GM06990 (cell line): ENCODE measurements around the gene ADAR.

ENCODE experiments used
- DNase-seq: peaks from one replicate; pipeline ENCODE4 v3.0.0-alpha.2; 2011; ENCODE audit not compliant: insufficient read length; ENCODE audit errors: extremely low read depth
- H3K27me3 ChIP-seq: replicated peaks from 2 replicates; pipeline ENCODE4 v1.6.0; 2011; ENCODE audit warnings: low read length; ENCODE audit not compliant: control insufficient read depth, insufficient read depth
- H3K36me3 ChIP-seq: 2 replicates; pipeline ENCODE4 v1.5.1; 2011; ENCODE audit warnings: low read length; ENCODE audit not compliant: control insufficient read depth, insufficient read depth
- H3K4me3 ChIP-seq: replicated peaks from 2 replicates; pipeline ENCODE4 v1.5.1; 2011; ENCODE audit warnings: low read depth, mild to moderate bottlenecking, control low read depth, low read length
- TF ChIP-seq, protein P1 (sequence below): IDR thresholded peaks from 2 replicates; pipeline ENCODE4 v1.5.1; 2011; ENCODE audit warnings: low read length, control low read depth, mild to moderate bottlenecking, inconsistent platforms; ENCODE audit not compliant: insufficient read depth, poor library complexity, severe bottlenecking

Gene ADAR

DNA sequence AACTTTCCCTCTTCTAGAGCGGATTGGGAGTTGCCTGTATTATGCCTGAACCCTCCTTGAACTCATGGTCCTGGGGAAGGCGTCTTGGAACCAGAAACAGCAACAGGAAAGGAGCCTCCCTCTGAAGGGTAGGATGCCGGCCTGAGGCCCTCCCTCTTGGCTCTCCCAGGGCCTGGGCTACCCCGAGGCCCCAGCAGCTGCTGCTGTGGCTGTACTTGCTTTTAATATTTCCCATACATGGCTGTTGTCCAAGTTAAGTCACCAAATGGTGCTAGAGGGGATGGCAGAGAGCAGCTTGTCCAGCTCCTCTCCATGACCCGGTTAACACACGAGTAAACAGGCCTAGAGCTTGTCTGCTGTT, 29.9 kb downstream of the ADAR start:
- Histone ChIP-seq H3K36me3 (peaks cover 33% of the 10 kb centered on the region), H3K27me3 (no peaks in the 10 kb centered on the region), H3K4me3 (no peak overlapping the region)
- TF ChIP-seq, protein P1, sequence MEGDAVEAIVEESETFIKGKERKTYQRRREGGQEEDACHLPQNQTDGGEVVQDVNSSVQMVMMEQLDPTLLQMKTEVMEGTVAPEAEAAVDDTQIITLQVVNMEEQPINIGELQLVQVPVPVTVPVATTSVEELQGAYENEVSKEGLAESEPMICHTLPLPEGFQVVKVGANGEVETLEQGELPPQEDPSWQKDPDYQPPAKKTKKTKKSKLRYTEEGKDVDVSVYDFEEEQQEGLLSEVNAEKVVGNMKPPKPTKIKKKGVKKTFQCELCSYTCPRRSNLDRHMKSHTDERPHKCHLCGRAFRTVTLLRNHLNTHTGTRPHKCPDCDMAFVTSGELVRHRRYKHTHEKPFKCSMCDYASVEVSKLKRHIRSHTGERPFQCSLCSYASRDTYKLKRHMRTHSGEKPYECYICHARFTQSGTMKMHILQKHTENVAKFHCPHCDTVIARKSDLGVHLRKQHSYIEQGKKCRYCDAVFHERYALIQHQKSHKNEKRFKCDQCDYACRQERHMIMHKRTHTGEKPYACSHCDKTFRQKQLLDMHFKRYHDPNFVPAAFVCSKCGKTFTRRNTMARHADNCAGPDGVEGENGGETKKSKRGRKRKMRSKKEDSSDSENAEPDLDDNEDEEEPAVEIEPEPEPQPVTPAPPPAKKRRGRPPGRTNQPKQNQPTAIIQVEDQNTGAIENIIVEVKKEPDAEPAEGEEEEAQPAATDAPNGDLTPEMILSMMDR: no peak
- no peak for DNase-seq

DNA sequence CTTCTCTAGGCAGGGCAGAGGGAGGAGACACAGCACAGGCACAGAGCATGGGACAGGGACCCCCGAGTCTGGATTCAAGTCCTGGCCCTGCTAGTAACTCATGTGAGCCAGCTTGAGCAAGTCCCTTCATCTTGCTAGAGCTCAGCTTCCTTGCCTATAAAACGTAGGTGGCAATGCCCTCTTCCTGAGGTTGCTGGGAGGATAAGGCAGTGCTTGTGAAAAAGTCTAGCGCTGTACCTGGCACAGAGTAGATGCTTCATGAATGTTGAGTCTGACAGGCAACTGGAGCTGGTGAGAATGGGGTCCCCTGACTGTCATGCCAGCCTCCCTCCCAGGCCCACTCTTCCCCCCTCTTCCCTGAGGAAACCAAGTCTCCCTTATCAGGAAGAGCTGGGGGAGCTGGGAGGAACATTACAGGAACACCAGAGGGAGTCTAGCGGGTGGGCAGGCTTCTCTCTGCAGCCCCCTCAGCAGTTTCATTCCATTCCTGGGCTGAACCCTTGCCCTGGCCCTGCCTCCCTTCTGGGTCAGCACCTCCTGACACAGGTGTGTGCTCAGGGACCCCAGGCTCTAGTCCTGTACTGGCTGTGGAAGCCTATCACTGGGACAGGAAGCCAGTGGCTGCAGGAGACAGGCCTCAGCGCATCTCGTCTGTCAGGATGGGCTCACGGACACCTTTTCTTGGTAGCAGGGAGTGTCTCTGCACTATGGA, 30.5 kb downstream of the ADAR start:
- Histone ChIP-seq H3K36me3 (peaks cover 27% of the 10 kb centered on the region), H3K4me3 (no peak overlapping the region), H3K27me3 (no peaks in the 10 kb centered on the region)
- TF ChIP-seq, protein P1: no peak
- DNase-seq: no peak

DNA sequence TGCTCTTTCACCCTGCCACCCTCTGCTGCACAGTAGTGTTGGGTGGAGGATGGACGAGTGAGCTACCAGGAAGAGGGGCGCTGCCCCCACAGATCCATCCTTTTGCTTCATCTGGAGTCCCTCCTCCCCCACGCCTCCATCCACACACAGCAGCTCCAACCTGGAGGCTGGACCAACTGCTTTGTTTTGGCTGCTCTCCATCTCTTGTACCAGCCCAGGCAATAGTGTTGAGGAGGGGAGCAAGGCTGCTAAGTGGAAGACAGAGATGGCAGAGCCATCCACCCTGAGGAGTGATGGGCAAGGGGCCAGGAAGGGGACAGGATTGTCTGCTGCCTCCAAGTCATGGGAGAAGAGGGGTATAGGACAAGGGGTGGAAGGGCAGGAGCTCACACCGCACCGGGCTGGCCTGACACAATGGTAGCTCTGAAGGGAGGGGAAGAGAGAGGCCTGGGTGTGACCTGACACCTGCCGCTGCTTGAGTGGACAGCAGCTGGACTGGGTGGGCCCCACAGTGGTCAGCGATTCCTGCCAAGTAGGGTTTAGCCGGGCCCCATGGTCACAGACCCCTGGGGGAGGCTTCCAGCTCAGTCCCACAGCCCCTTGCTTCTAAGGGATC, 31.9 kb downstream of the ADAR start:
- DNase-seq: no peak
- Histone ChIP-seq H3K4me3 (no peak overlapping the region), H3K27me3 (no peaks in the 10 kb centered on the region), H3K36me3 (peaks cover 22% of the 10 kb centered on the region)
- TF ChIP-seq, protein P1: no peak

DNA sequence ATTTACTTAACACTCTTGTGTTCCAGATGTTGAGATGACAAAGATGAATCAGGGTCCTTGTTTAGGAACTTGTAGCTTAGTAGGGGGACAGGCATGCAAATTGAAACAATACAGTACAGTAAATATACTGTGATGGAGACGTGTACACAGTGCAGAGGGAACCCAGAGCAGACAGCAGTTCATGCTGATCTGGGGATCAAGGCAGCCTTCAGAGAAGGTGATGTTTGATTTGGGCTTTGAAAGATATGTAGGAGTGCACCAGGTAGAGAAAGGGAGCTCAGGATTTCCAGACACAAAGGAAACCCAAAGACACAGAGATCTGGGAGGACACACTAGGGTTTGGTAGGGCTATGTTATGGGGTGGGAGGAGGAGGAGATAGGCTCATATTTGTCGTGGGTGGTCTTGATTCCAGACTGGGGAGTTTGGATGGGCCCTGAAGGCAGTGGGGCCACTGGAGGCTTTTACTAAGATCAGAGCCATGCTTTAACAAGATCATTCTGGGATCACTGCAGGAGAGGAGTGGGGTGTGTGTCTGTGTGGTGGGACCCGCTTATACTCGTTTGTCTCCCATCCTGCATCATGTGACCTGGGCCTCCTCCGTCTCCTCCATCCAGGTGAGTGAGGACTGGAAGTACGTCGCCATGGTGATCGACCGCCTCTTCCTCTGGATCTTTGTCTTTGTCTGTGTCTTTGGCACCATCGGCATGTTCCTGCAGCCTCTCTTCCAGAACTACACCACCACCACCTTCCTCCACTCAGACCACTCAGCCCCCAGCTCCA, 32.6 kb downstream of the ADAR start:
- peaks cover 18% of the 10 kb centered on the region for H3K36me3 ChIP-seq

DNA sequence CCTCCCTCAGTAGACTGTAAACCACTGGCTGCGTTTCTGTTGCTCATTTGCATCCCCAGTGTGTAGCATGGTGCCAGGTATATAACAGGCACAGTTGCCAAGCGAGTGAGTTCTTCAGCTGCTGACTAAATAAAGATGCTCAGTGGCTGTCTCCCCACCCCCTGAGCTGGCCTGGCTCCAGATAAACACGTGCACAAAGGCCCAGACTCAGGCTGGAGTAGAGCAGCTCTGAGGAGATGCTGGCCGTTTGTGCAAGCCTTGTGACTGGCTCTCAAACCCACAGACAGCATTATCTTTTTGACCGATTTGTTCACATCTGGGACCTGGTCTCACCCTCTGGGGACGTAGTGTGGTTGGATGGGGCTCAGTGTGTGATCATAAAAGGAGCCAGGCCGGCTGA, 33.3 kb downstream of the ADAR start:
- H3K27me3 ChIP-seq: no peaks in the 10 kb centered on the region
- H3K4me3 ChIP-seq: no peak overlapping the region
- peaks cover 17% of the 10 kb centered on the region for H3K36me3 ChIP-seq
- DNase-seq: no peak
- TF ChIP-seq, protein P1: no peak

More for the DNA sequence above, 32.6 kb downstream of the ADAR start:
- Histone ChIP-seq H3K4me3 (no peak overlapping the region), H3K27me3 (no peaks in the 10 kb centered on the region)
- DNase-seq: no peak
- TF ChIP-seq, protein P1: no peak
